Panc1 (cell line): Measurements from ENCODE around the gene EPHA6. TPM values are rescaled to one million over a fixed set of nuclear protein-coding genes. Genes with fewer than 3 reads are reported as not detected.

Experiments
- ATAC-seq: fragments of 200-7000 bp; cut with Tn5 transposase; 2 replicates; pipeline ENCODE4 v1.9.1; 2020; ENCODE audit warnings: mild to moderate bottlenecking, moderate library complexity
- BruUV-seq: library from RNA; stranded (reverse); fragments of 400-500 nt; replicated peaks from 2 replicates; lab custom pipeline; 2021; lab: Mats Ljungman, UMichigan
- CTCF ChIA-PET: fragments of 300-600 bp; sonication (Branson Sonifier 250); formaldehyde crosslinking; loops from one replicate; lab custom pipeline; 2022; ENCODE audit warnings: antibody characterized with exemption; lab: Charles Lee
- POLR2A ChIA-PET: fragments of 300-600 bp; sonication (Branson Sonifier 250); formaldehyde crosslinking; loops from one replicate; lab custom pipeline; 2022; ENCODE audit warnings: antibody characterized with exemption; lab: Charles Lee
- DNase-seq: peaks from one replicate; pipeline ENCODE4 v3.0.0-alpha.2; 2010; ENCODE audit warnings: low read depth, low spot score
- H3K27ac ChIP-seq: 2 replicates; pipeline ENCODE4 v1.5.1; 2011; ENCODE audit warnings: mild to moderate bottlenecking, low read length, inconsistent platforms
- H3K27me3 ChIP-seq: fragments of 200-500 bp; sonication (Bioruptor generic); 2 replicates; pipeline ENCODE4 v1.6.0; 2014; ENCODE audit warnings: low read length, inconsistent platforms; ENCODE audit not compliant: control insufficient read depth, insufficient read depth
- H3K36me3 ChIP-seq: fragments of 200-500 bp; sonication (Bioruptor generic); 2 replicates; pipeline ENCODE4 v1.5.1; 2014; ENCODE audit warnings: inconsistent platforms, mild to moderate bottlenecking, low read length, moderate library complexity; ENCODE audit not compliant: control insufficient read depth, insufficient read depth
- H3K4me1 ChIP-seq: 2 replicates; pipeline ENCODE4 v1.5.1; 2011; ENCODE audit warnings: inconsistent platforms, mild to moderate bottlenecking, low read length, moderate library complexity; ENCODE audit not compliant: control insufficient read depth, insufficient read depth
- H3K4me3 ChIP-seq, 2 experiments: 2 replicates each; pipeline ENCODE4 v1.5.1; 2011 to 2012; ENCODE audit warnings: low read depth in 2 of 2, low read length in 2 of 2, mild to moderate bottlenecking in 2 of 2, inconsistent platforms in 1 of 2, moderate library complexity in 1 of 2
- H3K9me3 ChIP-seq: fragments of 200-500 bp; sonication (Bioruptor generic); 2 replicates; pipeline ENCODE4 v1.5.1; 2014; ENCODE audit warnings: low read depth, mild to moderate bottlenecking, inconsistent platforms, low read length, moderate library complexity; ENCODE audit not compliant: control insufficient read depth, insufficient read depth
- POLR2AphosphoS5 ChIP-seq: IDR thresholded peaks from 2 replicates; pipeline ENCODE4 v1.6.1; 2012; ENCODE audit warnings: mild to moderate bottlenecking, low read depth, low read length, moderate library complexity
- SIN3A ChIP-seq: IDR thresholded peaks from 2 replicates; pipeline ENCODE4 v1.6.1; 2012; ENCODE audit warnings: low read depth, mild to moderate bottlenecking, low read length, moderate library complexity, borderline replicate concordance; ENCODE audit not compliant: insufficient read depth
- TCF7L2 ChIP-seq: IDR thresholded peaks from 2 replicates; pipeline ENCODE4 v1.6.1; 2011; ENCODE audit warnings: mild to moderate bottlenecking, low read depth, low read length, inconsistent platforms
- in situ Hi-C: cut with HindIII; loops from 2 replicates; pipeline ENCODE4 v1.10.0; 2016; ENCODE audit warnings: low sequenced_read_pairs, low pct_unique_long_range_greater_than_20kb
- intact Hi-C: fragments of 100-400 bp; cut with micrococcal nuclease; formaldehyde crosslinking; loops from one replicate; pipeline ENCODE4 v1.10.0; 2022; ENCODE audit not compliant: unreplicated experiment
- total RNA-seq: library from RNA; stranded (reverse); gene quantifications from one replicate; pipeline ENCODE4 v1.2.1, GENCODE V29; 2021; ENCODE audit not compliant: unreplicated experiment
- TF ChIP-seq, protein P1 (sequence below), 2 experiments: IDR thresholded peaks; 2 replicates each; pipeline ENCODE4 v1.6.1; 2011 to 2012; ENCODE audit warnings: low read depth in 2 of 2, control low read depth in 1 of 2, low read length in 1 of 2, mild to moderate bottlenecking in 1 of 2, moderate library complexity in 1 of 2; ENCODE audit not compliant: insufficient read depth in 1 of 2
- TF ChIP-seq, protein P2 (sequence below): fragments of 450-650 bp; IDR thresholded peaks from 2 replicates; pipeline ENCODE4 v1.5.1; 2017; ENCODE audit warnings: mild to moderate bottlenecking

Gene EPHA6
- total RNA-seq, 1 experiment from 2014 or later, result 0.57 TPM

DNA sequence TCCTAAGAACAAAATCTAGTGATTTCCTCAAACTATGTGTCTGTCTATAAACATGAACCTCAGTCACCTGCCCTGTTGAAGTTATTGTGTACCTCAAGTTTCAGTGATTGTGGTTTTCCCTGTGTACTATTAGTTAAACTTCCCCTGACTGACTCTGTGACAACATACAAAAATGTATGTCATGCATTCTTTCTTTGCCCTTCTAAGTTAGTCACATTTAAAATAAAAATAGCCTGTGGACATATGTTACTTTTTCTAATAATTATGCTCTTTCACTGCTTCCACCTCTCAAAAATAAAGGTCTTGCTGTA, 29.8 kb downstream of the EPHA6 start:
- no TSS peak for BruUV-seq
- in situ Hi-C loops (no loop called here), intact Hi-C loops (no loop called here)
- H3K9me3 ChIP-seq, result no peaks in the 10 kb centered on the region
- ChIA-PET POLR2A (no interaction called here), CTCF (no interaction called here)
- no peak overlapping the region for H3K27ac ChIP-seq
- TF ChIP-seq POLR2AphosphoS5 (no peak), SIN3A (no peak)
- TF ChIP-seq, protein P1, sequence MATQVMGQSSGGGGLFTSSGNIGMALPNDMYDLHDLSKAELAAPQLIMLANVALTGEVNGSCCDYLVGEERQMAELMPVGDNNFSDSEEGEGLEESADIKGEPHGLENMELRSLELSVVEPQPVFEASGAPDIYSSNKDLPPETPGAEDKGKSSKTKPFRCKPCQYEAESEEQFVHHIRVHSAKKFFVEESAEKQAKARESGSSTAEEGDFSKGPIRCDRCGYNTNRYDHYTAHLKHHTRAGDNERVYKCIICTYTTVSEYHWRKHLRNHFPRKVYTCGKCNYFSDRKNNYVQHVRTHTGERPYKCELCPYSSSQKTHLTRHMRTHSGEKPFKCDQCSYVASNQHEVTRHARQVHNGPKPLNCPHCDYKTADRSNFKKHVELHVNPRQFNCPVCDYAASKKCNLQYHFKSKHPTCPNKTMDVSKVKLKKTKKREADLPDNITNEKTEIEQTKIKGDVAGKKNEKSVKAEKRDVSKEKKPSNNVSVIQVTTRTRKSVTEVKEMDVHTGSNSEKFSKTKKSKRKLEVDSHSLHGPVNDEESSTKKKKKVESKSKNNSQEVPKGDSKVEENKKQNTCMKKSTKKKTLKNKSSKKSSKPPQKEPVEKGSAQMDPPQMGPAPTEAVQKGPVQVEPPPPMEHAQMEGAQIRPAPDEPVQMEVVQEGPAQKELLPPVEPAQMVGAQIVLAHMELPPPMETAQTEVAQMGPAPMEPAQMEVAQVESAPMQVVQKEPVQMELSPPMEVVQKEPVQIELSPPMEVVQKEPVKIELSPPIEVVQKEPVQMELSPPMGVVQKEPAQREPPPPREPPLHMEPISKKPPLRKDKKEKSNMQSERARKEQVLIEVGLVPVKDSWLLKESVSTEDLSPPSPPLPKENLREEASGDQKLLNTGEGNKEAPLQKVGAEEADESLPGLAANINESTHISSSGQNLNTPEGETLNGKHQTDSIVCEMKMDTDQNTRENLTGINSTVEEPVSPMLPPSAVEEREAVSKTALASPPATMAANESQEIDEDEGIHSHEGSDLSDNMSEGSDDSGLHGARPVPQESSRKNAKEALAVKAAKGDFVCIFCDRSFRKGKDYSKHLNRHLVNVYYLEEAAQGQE (IDR thresholded peaks at IDR 0.05; ENCODE audit: insufficient read depth in 1 of 2, low read depth in 2 of 2, low read length in 1 of 2), result no peak
- TF ChIP-seq, protein P2, sequence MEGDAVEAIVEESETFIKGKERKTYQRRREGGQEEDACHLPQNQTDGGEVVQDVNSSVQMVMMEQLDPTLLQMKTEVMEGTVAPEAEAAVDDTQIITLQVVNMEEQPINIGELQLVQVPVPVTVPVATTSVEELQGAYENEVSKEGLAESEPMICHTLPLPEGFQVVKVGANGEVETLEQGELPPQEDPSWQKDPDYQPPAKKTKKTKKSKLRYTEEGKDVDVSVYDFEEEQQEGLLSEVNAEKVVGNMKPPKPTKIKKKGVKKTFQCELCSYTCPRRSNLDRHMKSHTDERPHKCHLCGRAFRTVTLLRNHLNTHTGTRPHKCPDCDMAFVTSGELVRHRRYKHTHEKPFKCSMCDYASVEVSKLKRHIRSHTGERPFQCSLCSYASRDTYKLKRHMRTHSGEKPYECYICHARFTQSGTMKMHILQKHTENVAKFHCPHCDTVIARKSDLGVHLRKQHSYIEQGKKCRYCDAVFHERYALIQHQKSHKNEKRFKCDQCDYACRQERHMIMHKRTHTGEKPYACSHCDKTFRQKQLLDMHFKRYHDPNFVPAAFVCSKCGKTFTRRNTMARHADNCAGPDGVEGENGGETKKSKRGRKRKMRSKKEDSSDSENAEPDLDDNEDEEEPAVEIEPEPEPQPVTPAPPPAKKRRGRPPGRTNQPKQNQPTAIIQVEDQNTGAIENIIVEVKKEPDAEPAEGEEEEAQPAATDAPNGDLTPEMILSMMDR, result no peak
- ATAC-seq (no peak), DNase-seq (no peak)
- H3K27me3 ChIP-seq, result no peaks in the 10 kb centered on the region
- H3K4me3 ChIP-seq, result no peak overlapping the region
- no peaks in the 10 kb centered on the region; the same call in 1 of the 2 replicates for H3K4me1 ChIP-seq
- no peaks in the 10 kb centered on the region for H3K36me3 ChIP-seq

DNA sequence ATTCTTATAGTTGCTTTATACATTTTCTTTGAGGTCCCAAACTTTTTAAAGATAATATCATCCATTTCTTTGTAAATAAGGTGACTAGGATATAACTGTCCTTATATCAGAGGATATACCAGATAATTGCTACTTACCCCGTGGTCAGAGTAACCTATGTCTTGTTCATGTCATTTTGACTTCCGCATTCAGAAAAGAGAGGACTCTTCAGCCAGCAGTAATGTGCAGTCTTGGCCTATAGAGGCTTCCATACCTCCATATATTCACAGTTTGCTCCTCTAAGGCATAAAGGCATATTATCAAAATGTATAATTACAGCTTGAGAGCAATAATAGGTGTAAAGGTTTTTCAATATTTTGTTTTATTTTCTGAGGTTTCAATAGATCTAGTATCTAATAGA, 38.5 kb downstream of the EPHA6 start:
- intact Hi-C loops, result no loop called here
- in situ Hi-C loops, result no loop called here
- Histone ChIP-seq H3K4me1 (no peaks in the 10 kb centered on the region), H3K4me3 (no peak overlapping the region), H3K36me3 (no peaks in the 10 kb centered on the region), H3K27me3 (no peaks in the 10 kb centered on the region), H3K27ac (no peak overlapping the region), H3K9me3 (no peaks in the 10 kb centered on the region)
- no TSS peak for BruUV-seq
- ATAC-seq, result no peak
- DNase-seq, result no peak
- ChIA-PET POLR2A (no interaction called here), CTCF (no interaction called here)
- TF ChIP-seq, protein P1 (IDR thresholded peaks at IDR 0.05; ENCODE audit: insufficient read depth in 1 of 2, low read depth in 2 of 2, low read length in 1 of 2), result no peak
- TF ChIP-seq SIN3A, result no peak
- TF ChIP-seq, protein P2, result no peak
- no peak for TF ChIP-seq TCF7L2
- TF ChIP-seq POLR2AphosphoS5, result no peak
